Measurements from ENCODE around the gene NAV2.

GRCh38 chr11:20056950-20057943, 344.6 kb downstream of the NAV2 start:
- TF ChIP-seq CTCF (conservative IDR thresholded peaks at IDR 0.05) (no peak), EZH2 (IDR thresholded peaks at IDR 0.05; ENCODE audit: low read depth) (no peak)

Data from PC-9 (cell line).